Heart left ventricle (tissue), 16 donors: ENCODE data around the gene VPS45. TPM values are rescaled to one million over a fixed set of nuclear protein-coding genes. Genes with fewer than 3 reads are reported as not detected.
A peak's percentile ranks its signal among the peaks of the same experiment; 100 is the strongest.

Source experiments
- ATAC-seq, 4 donors: fragments of 200-7000 bp; cut with Tn5 transposase; one replicate each; pipeline ENCODE4 v1.9.1; 2020 to 2022; ENCODE audit warnings: moderate library complexity in 4 of 4, mild to moderate bottlenecking in 3 of 4, moderate number of reproducible peaks in 1 of 4
- DNase-seq, 5 donors: peaks; one replicate each; pipeline ENCODE4 v3.0.0-alpha.2; 2020
- H3K27ac ChIP-seq, 12 donors: fragments of 200-600 bp; sonication (generic) in 4 of 12; one replicate each; pipeline versions ENCODE4 v1.5.0 to v1.8.0; 2016 to 2022; ENCODE audit warnings: mild to moderate bottlenecking in 2 of 12
- H3K27me3 ChIP-seq, 9 donors: fragments of 200-600 bp; sonication (generic) in 2 of 9; one replicate each; pipeline versions ENCODE4 v1.5.1 to v1.8.0; 2016 to 2022; ENCODE audit warnings: mild to moderate bottlenecking in 3 of 9
- H3K36me3 ChIP-seq, 9 donors: fragments of 200-600 bp; sonication (generic) in 2 of 9; one replicate each; pipeline versions ENCODE4 v1.5.0 to v1.8.0; 2018 to 2022; ENCODE audit warnings: mild to moderate bottlenecking in 2 of 9
- H3K4me1 ChIP-seq, 12 donors: fragments of 200-600 bp; sonication (generic) in 4 of 12; one replicate each; pipeline versions ENCODE4 v1.5.0 to v1.8.0; 2016 to 2022; ENCODE audit warnings: mild to moderate bottlenecking in 3 of 12
- H3K4me3 ChIP-seq, 12 donors: fragments of 200-600 bp; sonication (generic) in 4 of 12; one replicate each; pipeline versions ENCODE4 v1.5.0 to v1.8.0; 2017 to 2022; ENCODE audit warnings: mild to moderate bottlenecking in 9 of 12, moderate library complexity in 4 of 12
- H3K9me3 ChIP-seq, 12 donors: fragments of 200-600 bp; sonication (generic) in 4 of 12; one replicate each; pipeline versions ENCODE4 v1.5.0 to v1.8.0; 2016 to 2022; ENCODE audit warnings: mild to moderate bottlenecking in 1 of 12
- POLR2A ChIP-seq, 2 donors: fragments of 450-650 bp; IDR thresholded peaks; one replicate each; pipeline ENCODE4 v1.6.1; 2017; ENCODE audit warnings: antibody characterized with exemption in 2 of 2, mild to moderate bottlenecking in 2 of 2, moderate library complexity in 2 of 2
- WGBS, 4 donors: extraction: QIAGEN DNeasy Blood & Tissue Kit in 2 of 4; methylation state at CpG; one replicate each; pipeline versions ENCODE4 v1.1.5 to v1.1.7; 2013 to 2018; 5-methylcytosine and 5-hydroxymethylcytosine counted together
- intact Hi-C, 10 donors: fragments of 100-400 bp; cut with DNase I; formaldehyde crosslinking; loops; one replicate each; pipeline versions ENCODE4 v1.11.1 to v1.14.2; 2022
- polyA plus RNA-seq, 2 donors: library from polyadenylated mRNA; stranded (reverse); fragments of 200-250 nt; gene quantifications; one replicate each; pipeline ENCODE4 v1.2.3, GENCODE V29; 2013
- total RNA-seq, 9 donors: library from RNA; depleted of rRNA in 2 of 9; stranded (reverse); fragments of >200 nt in 2 of 9; fragmentation: NEBNext Ultra II Directional in 3 of 9; extraction: Animal tissue kit (Norgen Biotek cat#: 25700) in 3 of 9; gene quantifications; one replicate each; pipeline versions ENCODE4 v1.1.0 to v1.2.4, GENCODE V29; 2016 to 2023
- TF ChIP-seq, protein P1 (sequence below), 12 donors: fragments of 200-600 bp; sonication (generic) in 4 of 12; IDR thresholded peaks; one replicate each; pipeline versions ENCODE4 v1.5.0 to v1.8.0; 2018 to 2022; ENCODE audit warnings: antibody characterized with exemption in 12 of 12, mild to moderate bottlenecking in 5 of 12
- donor health status: ischemic (EF 13 %, LVEDD 7.1; RV severe dilation, severe dysfunction).
- donor health status: healthy with polysubstance abuse.
- donor health status: DM: no; HTN: yes; CAD: no.
- donor health status: DM: no; HTN: no; CAD: no.
- donor health status: ischemic (EF 25% LVEDD 6.9; RV normal size, moderate dysfunction).
- donor health status: ischemic (EF 25% LVEDD 5.7; RV mildly dilated, moderate dysfunction).
- donor health status: healthy.
- donor health status: DM: yes; HTN: yes; CAD: no.
- donor health status: ischemic (EF 35%, LVEDD 5.7; RV mildly dilated, moderate dysfunction).
- donor health status: nonischemic (EF 11% LVEDD 7.7; RV severe dilation, severe dysfunction).
- donor health status: DM: yes; HTN: yes; CAD: no.
- donor health status: PGD.
- donor health status: ischemic (EF 29% LVEDD 5.4; RV normal size, mild dysfunction).
- donor health status: nonischemic (EF 23%, LVEDD 6.1; RV moderate dilation, normal function).

VPS45 gene
- total and polyA plus RNA-seq, 11 donors, result 30.4 to 67.7 (median 49.2) TPM

DNA sequence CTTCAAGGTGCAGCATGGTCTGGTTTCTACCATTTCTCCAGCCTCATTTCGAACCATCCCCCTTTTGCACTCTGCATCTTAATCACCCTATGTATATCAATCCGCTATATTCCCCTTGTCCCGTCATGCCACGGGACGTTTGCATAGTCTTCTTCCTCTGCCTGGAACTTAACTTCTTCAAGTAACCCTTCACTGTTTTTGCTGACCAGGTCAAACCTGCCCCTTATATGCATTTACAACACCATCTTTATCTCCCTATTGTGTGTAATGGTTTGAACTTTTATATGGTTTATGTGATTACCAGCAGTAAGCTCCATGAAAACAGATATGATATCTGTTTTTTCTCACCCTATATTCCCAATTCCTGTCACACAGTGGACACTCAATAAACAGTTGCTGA lies 2.3 kb downstream of the VPS45 start:
- Histone ChIP-seq H3K36me3 (peaks cover 0 to 53% (median 36%) of the 10 kb centered on the region in 9 donors), H3K4me1 (peaks cover 0 to 39% (median 20%) of the 10 kb centered on the region in 12 donors), H3K9me3 (no peaks in the 10 kb centered on the region), H3K27me3 (no peaks in the 10 kb centered on the region), H3K4me3 (no peak overlapping the region), H3K27ac (no peak overlapping the region)
- no peak for DNase-seq
- 88 to 92% (median 91%) methylated on average over 5 of the region's 5 CpGs for WGBS, 4 donors
- no peak for TF ChIP-seq POLR2A (IDR thresholded peaks at IDR 0.05)
- TF ChIP-seq, protein P1, sequence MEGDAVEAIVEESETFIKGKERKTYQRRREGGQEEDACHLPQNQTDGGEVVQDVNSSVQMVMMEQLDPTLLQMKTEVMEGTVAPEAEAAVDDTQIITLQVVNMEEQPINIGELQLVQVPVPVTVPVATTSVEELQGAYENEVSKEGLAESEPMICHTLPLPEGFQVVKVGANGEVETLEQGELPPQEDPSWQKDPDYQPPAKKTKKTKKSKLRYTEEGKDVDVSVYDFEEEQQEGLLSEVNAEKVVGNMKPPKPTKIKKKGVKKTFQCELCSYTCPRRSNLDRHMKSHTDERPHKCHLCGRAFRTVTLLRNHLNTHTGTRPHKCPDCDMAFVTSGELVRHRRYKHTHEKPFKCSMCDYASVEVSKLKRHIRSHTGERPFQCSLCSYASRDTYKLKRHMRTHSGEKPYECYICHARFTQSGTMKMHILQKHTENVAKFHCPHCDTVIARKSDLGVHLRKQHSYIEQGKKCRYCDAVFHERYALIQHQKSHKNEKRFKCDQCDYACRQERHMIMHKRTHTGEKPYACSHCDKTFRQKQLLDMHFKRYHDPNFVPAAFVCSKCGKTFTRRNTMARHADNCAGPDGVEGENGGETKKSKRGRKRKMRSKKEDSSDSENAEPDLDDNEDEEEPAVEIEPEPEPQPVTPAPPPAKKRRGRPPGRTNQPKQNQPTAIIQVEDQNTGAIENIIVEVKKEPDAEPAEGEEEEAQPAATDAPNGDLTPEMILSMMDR (IDR thresholded peaks at IDR 0.05), result no peak
- ATAC-seq, result no peak
- intact Hi-C loops, result loop anchor here in 8 of 10 donors (5.0 to 10.0 kb wide), 5 partner anchors 55 to 175 kb away; partner anchors contain the start of genes OTUD7B (in 3 of the 8) and BOLA1 (in 1 of the 8)

- no peak for TF ChIP-seq POLR2A (IDR thresholded peaks at IDR 0.05)
- TF ChIP-seq, protein P1 (IDR thresholded peaks at IDR 0.05), result peak; percentile 26 to 66 (median 50)
- no peak for DNase-seq
- H3K36me3 ChIP-seq, result peaks cover 0 to 83% (median 53%) of the 10 kb centered on the region in 9 donors
- H3K27ac ChIP-seq, result no peak overlapping the region
- H3K4me1 ChIP-seq, result peaks cover 0 to 19% (median 10%) of the 10 kb centered on the region in 12 donors
- WGBS, 4 donors, result 57 to 63% (median 59%) methylated on average over 3 of the region's 3 CpGs
- intact Hi-C loops, result loop anchor here in 9 of 10 donors (1.0 to 5.0 kb wide), 4 partner anchors 92 to 96 kb away; no protein-coding TSS in a partner anchor
- H3K9me3 ChIP-seq, result no peaks in the 10 kb centered on the region
- no peak overlapping the region for H3K4me3 ChIP-seq
- no peaks in the 10 kb centered on the region for H3K27me3 ChIP-seq
- ATAC-seq, result peak in 2 of 4 donors; percentile 47 to 56
Observed at GRCh38 chr1:150072959-150073358, 5.4 kb downstream of the VPS45 start.

DNA sequence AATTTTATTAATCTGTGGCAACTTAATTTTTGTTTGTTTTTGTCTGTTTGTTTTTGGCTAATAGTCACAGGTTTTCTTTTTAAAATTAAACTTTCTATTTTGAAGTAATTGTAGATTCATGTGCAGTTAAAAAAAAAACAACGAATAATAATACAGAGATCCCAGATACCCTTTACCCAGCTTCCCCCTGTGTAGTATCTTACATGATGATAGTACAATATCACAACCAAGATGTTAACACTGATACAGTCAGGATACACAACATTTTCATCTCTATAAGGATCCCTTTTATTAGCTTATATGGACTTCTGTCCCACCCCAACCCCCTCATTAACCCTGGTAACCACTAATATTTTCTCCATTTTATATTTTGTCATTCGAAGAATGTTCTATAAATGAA lies 5.9 kb downstream of the VPS45 start:
- Histone ChIP-seq H3K4me1 (peaks cover 0 to 14% (median 7%) of the 10 kb centered on the region in 12 donors), H3K27ac (no peak overlapping the region), H3K9me3 (no peaks in the 10 kb centered on the region), H3K4me3 (no peak overlapping the region), H3K36me3 (peaks cover 0 to 89% (median 58%) of the 10 kb centered on the region in 9 donors), H3K27me3 (no peaks in the 10 kb centered on the region)
- 83 to 88% (median 87%) methylated on average over 2 of the region's 2 CpGs for WGBS, 4 donors
- TF ChIP-seq POLR2A (IDR thresholded peaks at IDR 0.05), result no peak
- TF ChIP-seq, protein P1 (IDR thresholded peaks at IDR 0.05), result no peak
- intact Hi-C loops, result loop anchor here in 9 of 10 donors (1.0 to 5.0 kb wide), 4 partner anchors 92 to 96 kb away; no protein-coding TSS in a partner anchor
- DNase-seq, result no peak
- ATAC-seq, result no peak

GRCh38 chr1:150076066-150076465 lies 8.5 kb downstream of the VPS45 start:
- 85 to 91% (median 87%) methylated on average over 2 of the region's 2 CpGs for WGBS, 4 donors
- no peak overlapping the region for H3K27ac ChIP-seq
- ATAC-seq (no peak), DNase-seq (no peak)
- peaks cover 0 to 98% (median 75%) of the 10 kb centered on the region in 9 donors for H3K36me3 ChIP-seq
- H3K4me3 ChIP-seq, result no peak overlapping the region
- peaks cover 0 to 9% (median 1%) of the 10 kb centered on the region in 12 donors for H3K4me1 ChIP-seq
- intact Hi-C loops, result loop anchor here in 1 of 10 donors (5.0 kb wide), 1 partner anchor 81 kb away; no protein-coding TSS in a partner anchor
- H3K9me3 ChIP-seq, result no peaks in the 10 kb centered on the region
- no peaks in the 10 kb centered on the region for H3K27me3 ChIP-seq
- TF ChIP-seq, protein P1 (IDR thresholded peaks at IDR 0.05), result no peak
- no peak for TF ChIP-seq POLR2A (IDR thresholded peaks at IDR 0.05)
